Measurements from ENCODE around the gene OR6C76. TPM values are rescaled to one million over a fixed set of nuclear protein-coding genes. Genes with fewer than 3 reads are reported as not detected.

Gene OR6C76
- total and polyA plus RNA-seq, 4 donors, result not detected

DNA sequence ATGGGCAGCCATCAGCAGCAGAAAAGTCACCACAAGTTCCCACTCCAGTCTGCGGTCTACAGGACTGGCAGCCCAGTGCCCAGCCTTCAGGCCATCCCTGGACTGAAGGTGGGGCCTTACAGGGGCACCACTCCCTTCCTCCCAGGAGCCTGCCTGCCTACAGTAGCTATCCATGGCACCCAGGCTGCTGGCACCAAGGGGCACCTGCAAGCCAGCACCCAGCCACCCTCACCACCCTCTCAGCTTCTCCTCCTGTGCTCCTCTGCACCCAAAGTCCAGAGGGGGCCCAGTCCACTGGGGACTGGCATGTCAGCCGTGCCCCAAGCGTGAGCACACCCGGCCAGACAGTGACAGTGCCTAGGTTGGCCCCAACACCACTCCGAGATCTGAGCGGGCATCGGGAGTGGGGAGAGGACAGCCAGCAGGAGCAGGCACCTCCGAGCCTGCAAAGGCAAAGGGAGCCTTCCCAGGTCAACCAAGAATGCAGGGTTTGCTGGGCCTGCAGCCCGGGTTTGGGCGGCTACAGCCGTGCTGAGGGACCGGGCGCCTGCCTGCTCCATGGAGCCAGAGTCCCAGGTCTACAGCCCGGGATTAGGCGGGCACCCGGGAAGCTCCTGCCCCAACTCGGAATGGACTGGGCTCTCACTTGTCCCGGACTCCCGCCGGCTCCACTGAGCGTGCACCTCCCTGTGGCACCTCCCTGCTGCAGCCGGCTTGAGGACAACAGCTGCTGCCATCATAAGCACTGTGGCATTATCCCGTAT is 33.8 kb upstream of the OR6C76 start:
- no peak overlapping the region for H3K9ac ChIP-seq (ENCODE audit: low read depth in 1 of 2, low read length in 2 of 2)
- WGBS, result 89% methylated on average over 23 of the region's 23 CpGs
- DNase-seq (ENCODE audit: low spot score), result no peak
- H3K9me3 ChIP-seq (ENCODE audit: control insufficient read depth in 4 of 4, low read length in 3 of 4), result no peaks in the 10 kb centered on the region
- no peaks in the 10 kb centered on the region for H3K4me1 ChIP-seq (ENCODE audit: control insufficient read depth in 4 of 4, insufficient read depth in 4 of 4, low read length in 3 of 4)
- no peaks in the 10 kb centered on the region for H3K36me3 ChIP-seq (ENCODE audit: control insufficient read depth in 4 of 4, insufficient read depth in 3 of 4, low read depth in 1 of 4, low read length in 3 of 4)
- no peak for TF ChIP-seq TAF1 (conservative IDR thresholded peaks at IDR 0.05)
- no peak for TF ChIP-seq FOXA1 (IDR thresholded peaks at IDR 0.05)
- no peak for TF ChIP-seq YY1 (IDR thresholded peaks at IDR 0.05)
- TF ChIP-seq JUND (IDR thresholded peaks at IDR 0.05), result no peak
- TF ChIP-seq EGR1 (IDR thresholded peaks at IDR 0.05; ENCODE audit: low read depth in 2 of 2), result no peak
- no peak for TF ChIP-seq GABPA (IDR thresholded peaks at IDR 0.05 in 1 of 2, conservative IDR thresholded peaks at IDR 0.05 in 1 of 2)
- TF ChIP-seq RXRA (IDR thresholded peaks at IDR 0.05), result no peak
- TF ChIP-seq, protein P1, sequence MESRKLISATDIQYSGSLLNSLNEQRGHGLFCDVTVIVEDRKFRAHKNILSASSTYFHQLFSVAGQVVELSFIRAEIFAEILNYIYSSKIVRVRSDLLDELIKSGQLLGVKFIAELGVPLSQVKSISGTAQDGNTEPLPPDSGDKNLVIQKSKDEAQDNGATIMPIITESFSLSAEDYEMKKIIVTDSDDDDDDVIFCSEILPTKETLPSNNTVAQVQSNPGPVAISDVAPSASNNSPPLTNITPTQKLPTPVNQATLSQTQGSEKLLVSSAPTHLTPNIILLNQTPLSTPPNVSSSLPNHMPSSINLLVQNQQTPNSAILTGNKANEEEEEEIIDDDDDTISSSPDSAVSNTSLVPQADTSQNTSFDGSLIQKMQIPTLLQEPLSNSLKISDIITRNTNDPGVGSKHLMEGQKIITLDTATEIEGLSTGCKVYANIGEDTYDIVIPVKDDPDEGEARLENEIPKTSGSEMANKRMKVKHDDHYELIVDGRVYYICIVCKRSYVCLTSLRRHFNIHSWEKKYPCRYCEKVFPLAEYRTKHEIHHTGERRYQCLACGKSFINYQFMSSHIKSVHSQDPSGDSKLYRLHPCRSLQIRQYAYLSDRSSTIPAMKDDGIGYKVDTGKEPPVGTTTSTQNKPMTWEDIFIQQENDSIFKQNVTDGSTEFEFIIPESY (IDR thresholded peaks at IDR 0.05), result no peak
- TF ChIP-seq, protein P2, sequence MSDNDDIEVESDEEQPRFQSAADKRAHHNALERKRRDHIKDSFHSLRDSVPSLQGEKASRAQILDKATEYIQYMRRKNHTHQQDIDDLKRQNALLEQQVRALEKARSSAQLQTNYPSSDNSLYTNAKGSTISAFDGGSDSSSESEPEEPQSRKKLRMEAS (IDR thresholded peaks at IDR 0.05), result no peak
- TF ChIP-seq FOXA2 (IDR thresholded peaks at IDR 0.05), result no peak
- no peak for TF ChIP-seq RAD21 (IDR thresholded peaks at IDR 0.05)
- TF ChIP-seq, protein P3, sequence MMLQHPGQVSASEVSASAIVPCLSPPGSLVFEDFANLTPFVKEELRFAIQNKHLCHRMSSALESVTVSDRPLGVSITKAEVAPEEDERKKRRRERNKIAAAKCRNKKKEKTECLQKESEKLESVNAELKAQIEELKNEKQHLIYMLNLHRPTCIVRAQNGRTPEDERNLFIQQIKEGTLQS (IDR thresholded peaks at IDR 0.05), result no peak
- H3K27me3 ChIP-seq (ENCODE audit: control insufficient read depth in 4 of 4, insufficient read depth in 4 of 4, low read length in 3 of 4), result peaks cover 0 to 8% (median 0%) of the 10 kb centered on the region in 4 donors
- no peak overlapping the region for H3K27ac ChIP-seq (ENCODE audit: low read depth in 1 of 2, low read length in 2 of 2)
- no peak overlapping the region for H3K4me3 ChIP-seq (ENCODE audit: low read depth in 1 of 3, low read length in 3 of 3)

DNA sequence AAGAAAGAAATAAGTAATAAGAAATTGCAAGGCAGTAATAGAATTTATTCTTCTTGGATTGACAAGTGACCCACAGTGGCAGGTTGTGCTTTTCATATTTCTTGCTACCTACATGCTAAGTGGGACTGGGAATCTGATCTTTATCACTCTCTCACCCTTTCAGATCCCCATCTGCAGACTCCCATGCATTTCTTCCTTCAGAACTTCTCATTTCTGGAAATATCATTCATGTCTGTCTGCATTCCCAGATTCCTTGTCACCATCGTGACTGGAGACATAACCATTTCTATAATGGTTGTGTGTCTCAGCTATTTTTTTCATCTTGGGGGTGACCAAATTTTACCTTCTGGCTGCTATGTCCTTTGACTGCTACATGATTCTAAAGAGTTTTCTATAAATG is 29.7 kb upstream of the OR6C76 start:
- TF ChIP-seq JUND (IDR thresholded peaks at IDR 0.05) (no peak), FOXA2 (IDR thresholded peaks at IDR 0.05) (no peak), RXRA (IDR thresholded peaks at IDR 0.05) (no peak), HNF4G (IDR thresholded peaks at IDR 0.05) (no peak), TAF1 (conservative IDR thresholded peaks at IDR 0.05) (no peak), SP1 (IDR thresholded peaks at IDR 0.05) (no peak), EGR1 (IDR thresholded peaks at IDR 0.05; ENCODE audit: low read depth in 2 of 2) (no peak), RAD21 (IDR thresholded peaks at IDR 0.05) (no peak), HNF4A (conservative IDR thresholded peaks at IDR 0.05) (no peak)
- TF ChIP-seq, protein P4, sequence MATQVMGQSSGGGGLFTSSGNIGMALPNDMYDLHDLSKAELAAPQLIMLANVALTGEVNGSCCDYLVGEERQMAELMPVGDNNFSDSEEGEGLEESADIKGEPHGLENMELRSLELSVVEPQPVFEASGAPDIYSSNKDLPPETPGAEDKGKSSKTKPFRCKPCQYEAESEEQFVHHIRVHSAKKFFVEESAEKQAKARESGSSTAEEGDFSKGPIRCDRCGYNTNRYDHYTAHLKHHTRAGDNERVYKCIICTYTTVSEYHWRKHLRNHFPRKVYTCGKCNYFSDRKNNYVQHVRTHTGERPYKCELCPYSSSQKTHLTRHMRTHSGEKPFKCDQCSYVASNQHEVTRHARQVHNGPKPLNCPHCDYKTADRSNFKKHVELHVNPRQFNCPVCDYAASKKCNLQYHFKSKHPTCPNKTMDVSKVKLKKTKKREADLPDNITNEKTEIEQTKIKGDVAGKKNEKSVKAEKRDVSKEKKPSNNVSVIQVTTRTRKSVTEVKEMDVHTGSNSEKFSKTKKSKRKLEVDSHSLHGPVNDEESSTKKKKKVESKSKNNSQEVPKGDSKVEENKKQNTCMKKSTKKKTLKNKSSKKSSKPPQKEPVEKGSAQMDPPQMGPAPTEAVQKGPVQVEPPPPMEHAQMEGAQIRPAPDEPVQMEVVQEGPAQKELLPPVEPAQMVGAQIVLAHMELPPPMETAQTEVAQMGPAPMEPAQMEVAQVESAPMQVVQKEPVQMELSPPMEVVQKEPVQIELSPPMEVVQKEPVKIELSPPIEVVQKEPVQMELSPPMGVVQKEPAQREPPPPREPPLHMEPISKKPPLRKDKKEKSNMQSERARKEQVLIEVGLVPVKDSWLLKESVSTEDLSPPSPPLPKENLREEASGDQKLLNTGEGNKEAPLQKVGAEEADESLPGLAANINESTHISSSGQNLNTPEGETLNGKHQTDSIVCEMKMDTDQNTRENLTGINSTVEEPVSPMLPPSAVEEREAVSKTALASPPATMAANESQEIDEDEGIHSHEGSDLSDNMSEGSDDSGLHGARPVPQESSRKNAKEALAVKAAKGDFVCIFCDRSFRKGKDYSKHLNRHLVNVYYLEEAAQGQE (IDR thresholded peaks at IDR 0.05), result no peak
- TF ChIP-seq, protein P5, sequence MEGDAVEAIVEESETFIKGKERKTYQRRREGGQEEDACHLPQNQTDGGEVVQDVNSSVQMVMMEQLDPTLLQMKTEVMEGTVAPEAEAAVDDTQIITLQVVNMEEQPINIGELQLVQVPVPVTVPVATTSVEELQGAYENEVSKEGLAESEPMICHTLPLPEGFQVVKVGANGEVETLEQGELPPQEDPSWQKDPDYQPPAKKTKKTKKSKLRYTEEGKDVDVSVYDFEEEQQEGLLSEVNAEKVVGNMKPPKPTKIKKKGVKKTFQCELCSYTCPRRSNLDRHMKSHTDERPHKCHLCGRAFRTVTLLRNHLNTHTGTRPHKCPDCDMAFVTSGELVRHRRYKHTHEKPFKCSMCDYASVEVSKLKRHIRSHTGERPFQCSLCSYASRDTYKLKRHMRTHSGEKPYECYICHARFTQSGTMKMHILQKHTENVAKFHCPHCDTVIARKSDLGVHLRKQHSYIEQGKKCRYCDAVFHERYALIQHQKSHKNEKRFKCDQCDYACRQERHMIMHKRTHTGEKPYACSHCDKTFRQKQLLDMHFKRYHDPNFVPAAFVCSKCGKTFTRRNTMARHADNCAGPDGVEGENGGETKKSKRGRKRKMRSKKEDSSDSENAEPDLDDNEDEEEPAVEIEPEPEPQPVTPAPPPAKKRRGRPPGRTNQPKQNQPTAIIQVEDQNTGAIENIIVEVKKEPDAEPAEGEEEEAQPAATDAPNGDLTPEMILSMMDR (IDR thresholded peaks at IDR 0.05; ENCODE audit: low read depth, low read length, missing input control), result no peak
- TF ChIP-seq, protein P2 (IDR thresholded peaks at IDR 0.05), result no peak
- DNase-seq (ENCODE audit: low spot score), result no peak
- no peaks in the 10 kb centered on the region for H3K9me3 ChIP-seq (ENCODE audit: control insufficient read depth in 4 of 4, low read length in 3 of 4)
- no peaks in the 10 kb centered on the region for H3K36me3 ChIP-seq (ENCODE audit: control insufficient read depth in 4 of 4, insufficient read depth in 3 of 4, low read depth in 1 of 4, low read length in 3 of 4)
- 80% methylated on average over 1 of the region's 1 CpG for WGBS
- no peak overlapping the region for H3K9ac ChIP-seq (ENCODE audit: low read depth in 1 of 2, low read length in 2 of 2)
- peaks cover 0 to 8% (median 0%) of the 10 kb centered on the region in 4 donors for H3K27me3 ChIP-seq (ENCODE audit: control insufficient read depth in 4 of 4, insufficient read depth in 4 of 4, low read length in 3 of 4)
- no peaks in the 10 kb centered on the region for H3K4me1 ChIP-seq (ENCODE audit: control insufficient read depth in 4 of 4, insufficient read depth in 4 of 4, low read length in 3 of 4)
- H3K27ac ChIP-seq (ENCODE audit: low read depth in 1 of 2, low read length in 2 of 2), result no peak overlapping the region
- H3K4me3 ChIP-seq (ENCODE audit: low read depth in 1 of 3, low read length in 3 of 3), result no peak overlapping the region

Data from liver (tissue), 9 donors.